Osteoblast (primary cell): ENCODE data around the gene UST. TPM values are rescaled to one million over a fixed set of nuclear protein-coding genes. Genes with fewer than 3 reads are reported as not detected.

Experiments used
- DNase-seq: peaks from one replicate; pipeline ENCODE4 v3.0.0; 2011; ENCODE audit warnings: low spot score, mixed read lengths; ENCODE audit not compliant: insufficient read length; ENCODE audit errors: missing footprints
- H2AFZ ChIP-seq: 2 replicates; pipeline ENCODE4 v1.6.0; 2011; ENCODE audit warnings: mild to moderate bottlenecking, low read length
- H3K27ac ChIP-seq: 2 replicates; pipeline ENCODE4 v1.5.1; 2011; ENCODE audit warnings: mild to moderate bottlenecking, low read depth, low read length, moderate library complexity
- H3K27me3 ChIP-seq: 2 replicates; pipeline ENCODE4 v1.6.0; 2012; ENCODE audit warnings: mild to moderate bottlenecking, control low read depth, inconsistent platforms, low read length, moderate library complexity; ENCODE audit not compliant: insufficient read depth
- H3K36me3 ChIP-seq: 2 replicates; pipeline ENCODE4 v1.5.1; 2011; ENCODE audit warnings: mild to moderate bottlenecking, low read length, control low read depth, moderate library complexity; ENCODE audit not compliant: insufficient read depth
- H3K4me1 ChIP-seq: 2 replicates; pipeline ENCODE4 v1.5.1; 2011; ENCODE audit warnings: mild to moderate bottlenecking, low read length, control low read depth, moderate library complexity; ENCODE audit not compliant: insufficient read depth
- H3K4me2 ChIP-seq: 2 replicates; pipeline ENCODE4 v1.6.0; 2011; ENCODE audit warnings: mild to moderate bottlenecking, low read length; ENCODE audit not compliant: insufficient read depth
- H3K4me3 ChIP-seq: fragments of 200-600 bp; sonication (generic); 3 replicates; pipeline ENCODE4 v1.5.1; 2012; ENCODE audit warnings: mild to moderate bottlenecking, low read length, inconsistent platforms; ENCODE audit not compliant: insufficient read depth
- H3K79me2 ChIP-seq: 2 replicates; pipeline ENCODE4 v1.6.0; 2012; ENCODE audit warnings: mild to moderate bottlenecking, low read length, control low read depth, inconsistent platforms; ENCODE audit not compliant: insufficient read depth
- H3K9me3 ChIP-seq: 2 replicates; pipeline ENCODE4 v1.5.1; 2011; ENCODE audit warnings: low read depth, low read length, control low read depth
- H4K20me1 ChIP-seq: 2 replicates; pipeline ENCODE4 v1.6.0; 2012; ENCODE audit warnings: mild to moderate bottlenecking, low read length, control low read depth; ENCODE audit not compliant: insufficient read depth
- CTCF ChIP-seq: IDR thresholded peaks from 2 replicates; pipeline ENCODE4 v1.5.1; 2011; ENCODE audit warnings: mild to moderate bottlenecking, low read depth, low read length, moderate library complexity; ENCODE audit errors: extremely low read depth
- total RNA-seq: library from RNA; depleted of rRNA; stranded (reverse); fragments of >200 nt; gene quantifications from 2 replicates; pipeline ENCODE4 v1.2.3, GENCODE V29; 2012

The UST gene
- total RNA-seq, 1 donor, result 18.1 TPM

- H3K4me2 ChIP-seq, result no peak overlapping the region
- no peaks in the 10 kb centered on the region for H3K79me2 ChIP-seq
- H3K27ac ChIP-seq, result no peak overlapping the region
- no peak overlapping the region for H3K4me3 ChIP-seq
- no peaks in the 10 kb centered on the region for H4K20me1 ChIP-seq
- TF ChIP-seq CTCF, result no peak
- no peak overlapping the region for H2AFZ ChIP-seq
- no peaks in the 10 kb centered on the region for H3K9me3 ChIP-seq
- H3K27me3 ChIP-seq, result no peaks in the 10 kb centered on the region
- no peaks in the 10 kb centered on the region for H3K4me1 ChIP-seq
- no peaks in the 10 kb centered on the region for H3K36me3 ChIP-seq
- DNase-seq, result no peak
These were observed 151.7 kb downstream of the UST start for GRCh38 chr6:148898376-148899014.

GRCh38 chr6:148904896-148905870 lies 158.4 kb downstream of the UST start:
- no peaks in the 10 kb centered on the region for H3K79me2 ChIP-seq
- no peaks in the 10 kb centered on the region for H3K4me1 ChIP-seq
- H3K4me2 ChIP-seq, result no peak overlapping the region
- H3K27me3 ChIP-seq, result no peaks in the 10 kb centered on the region
- H2AFZ ChIP-seq, result no peak overlapping the region
- H3K36me3 ChIP-seq, result no peaks in the 10 kb centered on the region
- no peak for DNase-seq
- no peaks in the 10 kb centered on the region for H4K20me1 ChIP-seq
- no peak for TF ChIP-seq CTCF
- no peak overlapping the region for H3K4me3 ChIP-seq
- no peak overlapping the region for H3K27ac ChIP-seq
- no peaks in the 10 kb centered on the region for H3K9me3 ChIP-seq

GRCh38 chr6:148905901-148906300 lies 159.1 kb downstream of the UST start:
- H2AFZ ChIP-seq, result no peak overlapping the region

More at GRCh38 chr6:148905901-148906300, 159.1 kb downstream of the UST start:
- no peak overlapping the region for H3K4me2 ChIP-seq
- DNase-seq, result no peak
- no peaks in the 10 kb centered on the region for H3K9me3 ChIP-seq
- no peaks in the 10 kb centered on the region for H3K36me3 ChIP-seq
- TF ChIP-seq CTCF, result no peak
- H3K79me2 ChIP-seq, result no peaks in the 10 kb centered on the region
- H3K4me3 ChIP-seq, result no peak overlapping the region
- no peaks in the 10 kb centered on the region for H3K27me3 ChIP-seq
- no peaks in the 10 kb centered on the region for H4K20me1 ChIP-seq
- H3K27ac ChIP-seq, result no peak overlapping the region
- no peaks in the 10 kb centered on the region for H3K4me1 ChIP-seq
